SH-SY5Y (cell line): ENCODE data around the gene CTXND1.

Experiments used
- GATA2 ChIP-seq: IDR thresholded peaks from 2 replicates; pipeline ENCODE4 v1.6.1; 2011; ENCODE audit warnings: mild to moderate bottlenecking, low read depth, low read length
- GATA3 ChIP-seq: IDR thresholded peaks from 2 replicates; pipeline ENCODE4 v1.6.1; 2011; ENCODE audit warnings: low read depth, mild to moderate bottlenecking, low read length, moderate library complexity

DNA sequence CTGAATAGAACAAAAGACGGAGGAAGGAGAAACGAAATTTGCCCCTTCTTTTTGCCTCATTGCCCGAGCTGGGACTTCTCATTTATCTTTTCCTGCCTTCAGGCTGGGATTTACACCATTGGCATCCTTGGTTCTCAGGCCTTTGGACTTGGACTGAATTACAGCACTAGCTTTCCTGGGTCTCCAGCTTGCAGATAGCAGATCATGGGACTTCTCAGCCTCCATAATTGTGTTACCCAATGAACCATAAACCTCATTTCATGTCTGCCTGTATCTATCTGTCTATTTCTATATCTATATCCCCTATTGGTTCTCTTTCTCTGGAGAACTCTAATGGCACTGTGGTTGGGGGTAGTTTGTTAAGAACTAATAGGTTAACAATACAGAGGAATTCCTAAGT lies 31.5 kb upstream of the CTXND1 start:
- TF ChIP-seq GATA3 (no peak), GATA2 (no peak)
